ENCODE results near the gene AKAP12.

AKAP12 gene

DNA sequence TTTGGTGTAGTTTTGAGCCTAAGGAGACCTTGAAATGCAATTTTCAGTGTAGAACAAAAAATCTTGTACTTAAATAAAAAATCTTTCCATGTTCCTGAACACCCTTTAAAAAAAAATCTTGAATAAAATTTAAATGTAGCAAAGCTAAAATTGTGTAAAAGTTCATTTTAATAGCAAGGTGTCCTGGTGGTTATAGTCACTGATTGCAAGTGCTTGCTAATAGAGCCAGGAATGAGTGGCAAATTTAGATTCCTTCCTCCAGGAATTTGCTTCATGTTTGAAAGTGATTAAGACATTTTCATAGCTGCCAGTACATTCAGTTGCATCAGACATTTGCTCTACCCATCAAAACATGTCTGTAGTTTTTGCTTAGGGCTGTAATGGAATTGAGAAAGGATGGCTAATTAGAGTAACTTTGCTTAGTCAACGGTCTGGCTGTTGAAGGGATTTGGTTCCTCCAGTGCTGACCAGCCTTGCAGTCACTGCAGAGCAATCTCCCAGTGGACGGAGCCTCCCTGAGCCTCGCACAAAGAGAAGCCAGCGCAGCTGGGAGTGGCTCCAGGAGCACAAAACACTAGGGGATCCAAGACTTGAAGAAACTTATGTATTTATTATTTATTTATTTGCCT is 36.5 kb downstream of the AKAP12 start:
- Histone ChIP-seq H2AFZ (ENCODE audit: low read length) (no peak overlapping the region), H3K9me2 (replicated peaks; ENCODE audit: low read depth, low read length) (no peaks in the 10 kb centered on the region), H3K4me1 (ENCODE audit: insufficient read depth, low read length, poor library complexity, severe bottlenecking) (peaks cover 5% of the 10 kb centered on the region), H3K36me3 (ENCODE audit: insufficient read depth, low read length) (no peaks in the 10 kb centered on the region), H3K4me2 (ENCODE audit: low read depth, low read length, poor library complexity, severe bottlenecking) (no peak overlapping the region), H3K9ac (ENCODE audit: low read depth, low read length, poor library complexity, severe bottlenecking) (no peak overlapping the region), H3K9me3 (ENCODE audit: insufficient read depth, low read depth, low read length) (no peaks in the 10 kb centered on the region), H3K27me3 (ENCODE audit: insufficient read depth, low read length, poor library complexity, severe bottlenecking) (no peaks in the 10 kb centered on the region), H3K4me3 (ENCODE audit: low read length, poor library complexity, severe bottlenecking) (no peak overlapping the region), H3K79me2 (ENCODE audit: insufficient read depth, low read length) (no peaks in the 10 kb centered on the region), H3F3A (ENCODE audit: low read depth) (no peaks in the 10 kb centered on the region), H4K20me1 (ENCODE audit: insufficient read depth, low read length, poor library complexity, severe bottlenecking) (no peaks in the 10 kb centered on the region)
- TF ChIP-seq EZH2phosphoT487 (IDR thresholded peaks at IDR 0.05; ENCODE audit: borderline replicate concordance), result no peak
- TF ChIP-seq, protein P1, sequence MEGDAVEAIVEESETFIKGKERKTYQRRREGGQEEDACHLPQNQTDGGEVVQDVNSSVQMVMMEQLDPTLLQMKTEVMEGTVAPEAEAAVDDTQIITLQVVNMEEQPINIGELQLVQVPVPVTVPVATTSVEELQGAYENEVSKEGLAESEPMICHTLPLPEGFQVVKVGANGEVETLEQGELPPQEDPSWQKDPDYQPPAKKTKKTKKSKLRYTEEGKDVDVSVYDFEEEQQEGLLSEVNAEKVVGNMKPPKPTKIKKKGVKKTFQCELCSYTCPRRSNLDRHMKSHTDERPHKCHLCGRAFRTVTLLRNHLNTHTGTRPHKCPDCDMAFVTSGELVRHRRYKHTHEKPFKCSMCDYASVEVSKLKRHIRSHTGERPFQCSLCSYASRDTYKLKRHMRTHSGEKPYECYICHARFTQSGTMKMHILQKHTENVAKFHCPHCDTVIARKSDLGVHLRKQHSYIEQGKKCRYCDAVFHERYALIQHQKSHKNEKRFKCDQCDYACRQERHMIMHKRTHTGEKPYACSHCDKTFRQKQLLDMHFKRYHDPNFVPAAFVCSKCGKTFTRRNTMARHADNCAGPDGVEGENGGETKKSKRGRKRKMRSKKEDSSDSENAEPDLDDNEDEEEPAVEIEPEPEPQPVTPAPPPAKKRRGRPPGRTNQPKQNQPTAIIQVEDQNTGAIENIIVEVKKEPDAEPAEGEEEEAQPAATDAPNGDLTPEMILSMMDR (conservative IDR thresholded peaks at IDR 0.05; ENCODE audit: low read length), result no peak

DNA sequence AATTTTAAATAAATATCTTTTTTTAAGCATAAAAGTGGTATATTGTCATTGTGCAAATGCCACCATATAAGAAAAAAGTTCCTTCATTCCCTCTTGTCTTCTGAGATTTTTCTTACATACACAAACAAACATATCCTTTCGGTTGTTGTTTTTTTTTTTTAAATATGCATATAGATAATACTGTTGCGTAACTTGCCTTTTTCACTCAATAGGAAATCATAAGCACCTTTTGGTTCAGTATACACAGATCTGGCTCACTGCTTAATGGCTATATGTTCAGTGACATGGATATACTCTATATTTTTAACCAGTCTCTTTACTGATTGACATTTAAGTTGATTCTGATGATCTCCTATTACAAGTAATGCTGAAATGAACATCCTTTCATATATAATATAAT is 40.1 kb downstream of the AKAP12 start:
- no peaks in the 10 kb centered on the region for H3F3A ChIP-seq (ENCODE audit: low read depth)
- H3K79me2 ChIP-seq (ENCODE audit: insufficient read depth, low read length), result 0 out of 2 replicates have a peak, but pooled peaks cover 4% of the 10 kb centered on the region
- no peaks in the 10 kb centered on the region for H3K36me3 ChIP-seq (ENCODE audit: insufficient read depth, low read length)
- no peak overlapping the region for H3K4me2 ChIP-seq (ENCODE audit: low read depth, low read length, poor library complexity, severe bottlenecking)
- no peaks in the 10 kb centered on the region for H3K9me2 ChIP-seq (replicated peaks; ENCODE audit: low read depth, low read length)
- H2AFZ ChIP-seq (ENCODE audit: low read length), result no peak overlapping the region
- no peak overlapping the region for H3K9ac ChIP-seq (ENCODE audit: low read depth, low read length, poor library complexity, severe bottlenecking)
- no peaks in the 10 kb centered on the region for H4K20me1 ChIP-seq (ENCODE audit: insufficient read depth, low read length, poor library complexity, severe bottlenecking)
- TF ChIP-seq EZH2phosphoT487 (IDR thresholded peaks at IDR 0.05; ENCODE audit: borderline replicate concordance), result no peak
- TF ChIP-seq, protein P1 (conservative IDR thresholded peaks at IDR 0.05; ENCODE audit: low read length), result no peak
- H3K27me3 ChIP-seq (ENCODE audit: insufficient read depth, low read length, poor library complexity, severe bottlenecking), result no peaks in the 10 kb centered on the region
- peaks cover 5% of the 10 kb centered on the region for H3K4me1 ChIP-seq (ENCODE audit: insufficient read depth, low read length, poor library complexity, severe bottlenecking)
- no peaks in the 10 kb centered on the region for H3K9me3 ChIP-seq (ENCODE audit: insufficient read depth, low read depth, low read length)
- H3K4me3 ChIP-seq (ENCODE audit: low read length, poor library complexity, severe bottlenecking), result no peak overlapping the region

DNA sequence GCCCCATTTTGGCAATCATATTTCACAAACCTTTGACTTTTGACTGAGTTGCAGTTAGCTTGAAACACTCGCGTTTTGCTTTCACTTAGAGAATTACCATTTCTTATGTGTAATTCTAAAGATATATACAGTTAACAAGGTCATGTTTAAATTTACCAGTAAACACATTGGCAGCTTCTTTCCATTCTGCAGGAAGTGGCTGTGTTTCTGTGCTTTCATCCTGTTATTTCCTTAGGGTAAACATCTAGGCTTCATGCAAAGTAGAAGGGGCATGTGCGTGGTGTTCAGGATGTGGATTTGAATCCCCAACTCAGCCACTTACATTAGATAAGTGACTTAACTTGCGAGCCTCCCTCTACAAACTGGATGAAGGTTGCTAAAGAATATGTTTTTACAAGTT is 41.1 kb downstream of the AKAP12 start:
- no peak overlapping the region for H3K9ac ChIP-seq (ENCODE audit: low read depth, low read length, poor library complexity, severe bottlenecking)
- H3K9me3 ChIP-seq (ENCODE audit: insufficient read depth, low read depth, low read length), result no peaks in the 10 kb centered on the region
- no peaks in the 10 kb centered on the region for H3K36me3 ChIP-seq (ENCODE audit: insufficient read depth, low read length)
- H3K4me2 ChIP-seq (ENCODE audit: low read depth, low read length, poor library complexity, severe bottlenecking), result no peak overlapping the region
- TF ChIP-seq EZH2phosphoT487 (IDR thresholded peaks at IDR 0.05; ENCODE audit: borderline replicate concordance), result no peak
- TF ChIP-seq, protein P1 (conservative IDR thresholded peaks at IDR 0.05; ENCODE audit: low read length), result no peak
- no peaks in the 10 kb centered on the region for H3F3A ChIP-seq (ENCODE audit: low read depth)
- 0 out of 2 replicates have a peak, but pooled peaks cover 4% of the 10 kb centered on the region for H3K79me2 ChIP-seq (ENCODE audit: insufficient read depth, low read length)
- no peak overlapping the region for H3K4me3 ChIP-seq (ENCODE audit: low read length, poor library complexity, severe bottlenecking)
- H3K4me1 ChIP-seq (ENCODE audit: insufficient read depth, low read length, poor library complexity, severe bottlenecking), result peaks cover 5% of the 10 kb centered on the region
- H2AFZ ChIP-seq (ENCODE audit: low read length), result no peak overlapping the region
- H4K20me1 ChIP-seq (ENCODE audit: insufficient read depth, low read length, poor library complexity, severe bottlenecking), result no peaks in the 10 kb centered on the region
- H3K27me3 ChIP-seq (ENCODE audit: insufficient read depth, low read length, poor library complexity, severe bottlenecking), result no peaks in the 10 kb centered on the region
- H3K9me2 ChIP-seq (replicated peaks; ENCODE audit: low read depth, low read length), result no peaks in the 10 kb centered on the region

Data from Loucy (cell line).